Raji (cell line): ENCODE measurements around the gene NPAS2.

ENCODE experiments used
- POLR2A ChIP-seq: IDR thresholded peaks from 2 replicates; pipeline ENCODE4 v1.6.1; 2011; ENCODE audit warnings: low read depth, low read length, control low read depth; ENCODE audit not compliant: insufficient read depth

Gene NPAS2

DNA sequence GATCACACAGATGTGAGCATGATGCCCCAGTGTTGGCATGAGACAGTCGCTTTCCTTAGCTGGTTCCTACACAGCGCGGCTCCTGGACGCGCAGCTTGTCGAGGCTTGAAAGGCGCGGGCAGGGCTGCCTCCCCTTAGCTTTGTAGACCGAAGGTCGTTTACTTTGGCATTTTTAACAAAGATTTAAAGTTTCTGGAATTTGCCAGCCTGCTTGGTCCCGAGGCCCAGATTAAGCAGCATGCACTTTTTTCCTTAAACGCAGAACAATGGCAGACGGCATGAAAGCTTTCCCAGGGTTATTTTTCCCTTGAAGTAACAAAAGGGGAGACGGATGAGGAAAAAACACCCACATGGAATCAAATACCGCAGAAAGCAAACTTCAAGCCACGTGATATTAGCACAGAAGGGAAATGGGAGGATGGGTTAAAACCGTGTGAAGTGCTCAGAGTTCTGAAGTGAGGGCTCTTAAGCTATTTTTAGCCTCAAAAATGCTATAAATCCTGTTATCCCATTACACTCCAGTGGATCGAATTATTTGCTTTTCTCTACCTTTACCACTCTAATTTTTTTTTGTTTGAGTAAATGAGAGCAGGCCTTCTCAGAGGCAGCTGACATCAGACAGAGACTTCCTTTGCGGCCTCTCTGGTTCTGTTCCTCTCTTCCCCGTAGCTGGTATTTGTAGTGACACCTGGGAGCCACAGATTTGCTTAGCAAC, 55.7 kb downstream of the NPAS2 start:
- no peak for TF ChIP-seq POLR2A

DNA sequence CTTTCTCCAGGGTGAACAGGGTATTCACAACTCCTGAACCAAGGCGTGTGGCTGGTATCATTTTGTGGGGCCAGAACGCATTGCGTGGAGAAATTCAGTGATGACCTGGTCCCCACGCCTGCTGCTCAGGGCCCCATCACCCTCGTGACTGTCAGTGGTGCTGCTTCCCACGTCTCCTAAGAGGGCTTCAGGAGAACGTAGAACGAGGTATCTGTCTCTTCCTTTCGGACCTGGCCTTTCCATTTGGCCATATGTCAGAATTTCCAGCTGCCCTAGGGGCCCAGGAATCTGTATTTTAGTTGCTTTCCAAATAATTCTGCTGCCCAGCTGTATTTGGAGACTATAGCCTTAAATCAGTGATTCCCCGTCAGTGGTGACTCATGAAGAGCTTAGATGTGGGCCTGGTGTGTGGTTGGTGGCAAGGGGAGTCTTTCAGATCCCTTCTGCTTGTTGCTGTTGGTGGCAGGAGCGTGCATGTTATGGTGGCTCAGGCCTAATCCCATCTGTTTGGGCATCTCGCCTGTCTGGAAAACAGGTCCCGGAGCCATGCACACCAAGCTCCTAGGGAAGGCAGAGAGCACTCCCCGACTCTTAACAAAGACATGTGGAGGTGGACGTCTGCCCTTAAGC, 56.4 kb downstream of the NPAS2 start:
- TF ChIP-seq POLR2A: no peak

DNA sequence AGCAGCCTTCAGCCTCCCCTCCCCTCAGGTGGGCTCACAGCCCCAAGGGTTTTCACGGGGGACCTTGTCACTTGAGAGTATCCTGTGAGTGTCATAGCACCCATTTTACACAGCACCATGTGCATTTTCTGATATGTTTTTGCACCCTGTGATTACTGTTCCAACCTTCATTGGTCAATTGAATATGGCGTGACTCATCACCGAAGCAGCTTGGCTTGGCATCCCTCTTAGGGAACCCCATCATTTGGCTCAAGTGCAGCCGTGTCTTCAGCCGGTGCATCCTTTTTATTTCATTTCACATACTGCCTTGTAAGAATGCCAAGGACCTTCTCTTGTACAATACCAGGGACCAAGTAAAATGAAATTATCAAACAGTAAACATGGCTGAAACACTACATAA, 57.6 kb downstream of the NPAS2 start:
- no peak for TF ChIP-seq POLR2A

DNA sequence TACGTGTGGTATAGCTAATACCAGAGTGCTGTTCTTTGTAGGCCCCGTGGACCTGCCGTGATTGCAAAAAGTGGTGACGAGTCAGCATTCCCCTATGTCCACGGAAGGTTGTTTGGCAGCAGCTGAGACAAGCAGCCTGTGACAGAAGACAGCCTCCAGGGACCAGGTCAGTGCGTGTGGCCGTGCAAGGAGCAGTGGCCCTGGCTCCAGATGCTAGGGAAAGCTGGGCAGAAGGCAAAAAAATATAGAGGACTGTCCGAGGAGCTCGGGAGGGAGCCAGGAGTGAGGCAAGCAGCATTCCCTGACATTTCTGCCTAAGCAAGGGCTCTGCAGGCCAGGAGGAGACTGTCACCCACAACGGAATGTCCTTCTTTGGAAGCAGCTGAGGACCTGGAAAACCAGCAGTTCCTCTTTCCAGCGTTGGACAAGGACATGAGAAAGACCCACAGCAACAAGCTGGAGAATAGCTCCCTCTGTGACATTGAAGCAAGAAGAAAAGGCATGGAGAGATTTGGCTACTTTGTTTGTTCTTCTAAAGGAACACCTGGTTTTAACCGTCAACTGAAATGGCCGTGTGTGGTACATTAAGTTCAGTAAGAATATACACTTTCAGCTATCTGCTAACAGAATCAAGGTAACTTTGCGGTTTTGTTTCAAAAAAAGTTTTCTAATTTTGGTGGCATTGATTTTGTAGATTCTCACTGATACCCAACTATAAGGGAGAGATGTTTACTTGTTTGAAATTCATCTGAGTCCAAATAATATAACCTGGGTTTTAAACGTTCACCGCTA, 58.3 kb downstream of the NPAS2 start:
- no peak for TF ChIP-seq POLR2A

DNA sequence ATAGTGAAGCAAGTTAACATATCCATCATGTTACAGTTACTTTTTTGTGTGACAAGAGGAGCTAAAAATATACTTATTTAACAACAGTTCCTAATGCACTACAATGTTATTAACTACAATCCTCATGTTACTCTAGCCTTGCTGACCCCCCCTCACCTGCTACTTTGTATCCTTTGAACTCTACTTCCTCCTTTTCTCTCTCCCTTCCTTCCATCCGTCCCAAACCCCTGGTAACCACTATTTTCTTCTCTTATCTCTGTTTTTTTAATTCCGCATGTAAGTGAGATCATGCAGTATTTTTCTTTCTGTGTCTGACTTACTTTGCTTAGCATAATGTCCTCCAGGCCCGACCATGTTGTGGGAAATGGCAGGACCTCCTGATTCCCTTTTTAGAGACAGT, 59.4 kb downstream of the NPAS2 start:
- TF ChIP-seq POLR2A: no peak

DNA sequence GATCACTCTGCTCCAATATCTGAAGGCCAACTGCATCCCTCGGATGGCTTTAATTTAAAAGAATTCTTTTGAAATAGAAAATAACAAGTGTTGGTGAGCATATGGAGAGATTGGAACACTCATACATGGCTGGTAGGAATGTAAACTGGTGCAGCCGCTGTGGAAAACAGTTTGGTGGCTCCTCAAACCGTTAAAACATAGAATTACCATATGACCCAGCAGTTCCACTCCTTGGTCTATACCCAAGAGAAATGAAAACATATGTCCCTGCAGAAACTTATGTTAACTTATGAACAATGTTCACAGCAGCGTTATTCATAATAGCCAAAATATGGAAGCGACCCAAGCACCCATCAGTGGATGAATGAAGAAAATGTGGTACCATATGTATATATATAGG, 60.1 kb downstream of the NPAS2 start:
- no peak for TF ChIP-seq POLR2A

DNA sequence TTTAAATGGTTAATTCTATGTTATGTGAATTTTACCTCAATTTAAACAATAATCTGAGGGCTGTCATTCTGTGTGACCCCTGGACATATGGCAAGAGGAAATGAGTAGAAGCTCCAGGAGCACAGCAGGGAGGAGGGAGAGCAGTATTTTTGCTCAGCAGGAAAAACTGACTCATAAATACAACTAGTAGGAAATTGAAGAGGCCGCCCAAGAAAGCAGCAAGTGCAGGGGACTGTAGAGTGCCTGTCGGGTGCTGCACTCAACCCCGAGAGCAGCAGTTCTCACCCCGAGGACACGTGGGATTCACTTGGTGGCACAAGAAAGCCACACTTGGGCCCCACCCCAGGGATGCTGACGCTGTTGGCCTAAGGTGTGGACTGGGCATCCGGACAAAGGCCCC, 60.8 kb downstream of the NPAS2 start:
- no peak for TF ChIP-seq POLR2A

DNA sequence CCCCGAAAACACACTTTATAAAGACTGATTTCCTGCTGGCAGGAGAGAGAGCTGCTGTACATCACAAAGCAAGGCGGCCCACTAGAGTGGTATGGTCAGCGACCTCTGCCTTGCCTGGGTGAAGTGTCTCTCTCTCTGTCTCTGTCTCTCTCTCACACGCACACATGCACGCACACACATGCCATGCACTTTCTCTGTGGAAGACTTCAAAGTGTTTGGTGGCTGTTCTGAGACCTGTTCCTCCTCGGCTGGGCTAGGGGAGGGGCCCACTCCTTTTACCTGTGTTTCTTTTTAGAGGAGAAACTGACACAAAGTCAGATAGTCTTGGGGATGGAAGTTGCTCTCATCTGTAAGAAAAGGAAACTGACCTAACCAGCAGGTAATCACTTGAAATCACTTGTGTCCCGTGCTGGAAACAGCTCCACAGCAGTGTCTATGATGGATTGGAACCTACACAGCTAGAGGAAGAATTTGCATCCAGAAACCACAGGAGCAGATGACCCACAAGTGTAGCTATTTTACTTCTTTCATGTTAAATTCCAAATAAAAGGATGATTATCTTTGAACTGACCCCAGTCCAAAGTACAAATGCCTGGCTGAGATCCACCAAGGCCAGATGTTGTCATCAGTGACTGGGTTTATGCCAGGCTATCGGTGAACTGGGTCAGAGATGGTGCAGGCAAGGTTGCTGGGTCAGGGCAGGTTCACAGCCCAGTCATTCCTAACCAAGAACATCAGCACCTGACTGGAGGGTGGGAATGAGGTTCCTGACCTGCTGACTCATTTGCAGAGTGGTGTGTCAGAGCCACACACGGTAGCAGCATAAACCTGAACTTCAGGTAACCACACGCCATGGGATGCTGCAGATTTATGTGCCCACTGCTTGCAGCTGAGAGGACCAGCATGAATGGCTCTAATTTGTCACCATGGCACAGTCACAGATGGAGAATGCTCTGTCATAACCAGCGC, 63.0 kb downstream of the NPAS2 start:
- no peak for TF ChIP-seq POLR2A

DNA sequence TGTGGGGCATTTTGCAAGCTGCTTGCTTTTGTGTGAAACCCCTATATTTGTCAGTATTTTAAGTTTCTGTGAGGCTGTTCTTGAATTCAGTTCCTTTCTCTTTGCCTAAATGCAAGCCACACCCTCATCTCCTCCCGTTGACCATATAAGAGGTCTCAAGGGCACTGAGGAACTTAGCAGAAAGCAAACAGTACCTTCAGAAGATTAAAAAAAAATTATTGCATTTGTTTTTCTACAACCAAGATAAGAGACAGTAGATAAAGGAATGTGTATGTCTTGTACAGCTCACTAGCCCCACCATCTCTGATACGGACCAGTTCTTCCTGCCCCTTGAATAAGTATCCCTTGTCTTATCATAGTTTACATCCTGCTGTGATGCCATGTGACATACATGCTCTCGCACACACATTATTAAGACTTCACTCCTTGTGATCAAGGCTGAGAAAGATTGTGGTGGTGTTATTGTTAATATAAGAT, 64.2 kb downstream of the NPAS2 start:
- no peak for TF ChIP-seq POLR2A

DNA sequence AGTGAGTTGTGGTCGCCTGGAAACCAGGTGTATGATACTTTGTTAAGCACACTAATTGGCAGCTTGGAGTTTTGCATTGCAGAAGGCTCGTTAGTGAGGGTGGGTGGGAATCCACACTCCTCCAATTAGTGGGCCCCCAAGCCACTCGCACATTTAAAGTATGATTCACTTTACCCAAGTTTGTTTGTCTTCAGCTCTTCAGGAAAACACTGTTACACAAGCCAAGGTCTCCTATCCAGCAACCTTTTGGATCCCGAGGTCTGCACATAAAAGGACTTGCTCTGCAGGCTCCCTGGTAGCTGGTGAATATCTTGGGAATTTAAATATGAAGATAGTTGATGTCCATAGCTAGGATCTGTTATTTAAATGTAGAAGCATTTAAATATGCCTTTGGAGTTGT, 66.1 kb downstream of the NPAS2 start:
- TF ChIP-seq POLR2A: no peak

DNA sequence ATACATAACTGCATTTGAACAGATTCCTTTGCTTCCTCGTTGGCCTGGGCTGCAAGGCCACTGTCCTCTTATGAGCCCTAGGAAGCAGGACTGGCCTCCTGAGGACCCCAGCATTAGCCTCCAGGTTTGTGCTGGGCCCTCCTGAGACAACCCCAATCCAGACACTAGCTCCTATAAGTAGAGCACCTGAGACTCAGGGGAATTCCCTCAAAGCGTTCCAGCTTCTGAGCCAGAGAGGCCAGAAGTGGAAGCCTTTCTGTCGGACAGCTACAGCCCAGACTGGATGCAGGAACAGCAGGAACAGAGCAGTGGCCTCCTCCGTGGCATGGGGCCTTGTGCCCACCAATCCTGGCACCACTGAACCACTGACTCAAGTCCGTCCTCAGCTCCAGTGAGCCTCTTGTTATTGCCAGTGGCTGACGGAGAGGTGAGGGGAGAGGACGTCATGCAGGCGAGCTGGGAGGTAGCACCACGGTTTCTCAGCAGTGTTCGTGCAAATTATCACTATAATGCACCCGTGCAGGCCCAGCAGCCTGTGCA, 67.2 kb downstream of the NPAS2 start:
- no peak for TF ChIP-seq POLR2A

DNA sequence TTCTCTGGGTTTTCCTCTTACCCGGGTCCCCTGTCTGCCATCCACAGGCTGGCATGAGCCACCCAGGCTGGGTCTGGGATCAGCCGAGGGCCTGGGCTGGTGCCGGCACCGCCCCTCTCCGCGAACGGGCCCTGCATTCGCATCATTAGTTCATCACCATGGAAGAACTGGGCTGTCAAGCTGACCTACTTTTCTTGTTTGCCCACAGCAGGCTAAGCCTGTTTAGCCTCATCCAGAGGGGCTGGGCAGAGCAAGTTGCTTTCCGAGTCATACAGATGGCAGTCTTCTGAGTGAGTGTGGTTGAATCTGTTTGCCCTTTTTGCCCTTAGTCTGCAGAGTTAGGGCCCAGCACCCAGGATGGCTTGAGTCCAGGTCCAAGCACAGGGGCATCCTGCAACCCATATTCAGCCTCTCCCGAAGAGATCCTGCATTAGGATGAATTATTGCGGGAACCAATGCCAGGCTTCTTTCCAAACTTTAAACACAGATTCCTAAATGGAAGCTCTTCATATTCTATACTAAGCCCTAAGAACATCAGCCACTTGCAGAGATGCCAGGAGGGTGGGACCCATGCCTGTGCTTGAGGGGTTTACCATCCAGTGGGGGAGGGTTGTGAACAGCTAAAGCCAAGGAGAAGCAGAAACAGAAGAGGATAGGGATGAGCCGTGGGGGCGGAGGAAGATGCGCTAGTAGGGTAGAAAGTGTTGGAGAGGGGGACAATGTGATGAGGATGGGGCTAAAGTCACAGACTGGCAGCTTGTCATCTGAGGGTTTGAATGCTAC, 68.0 kb downstream of the NPAS2 start:
- TF ChIP-seq POLR2A: no peak

DNA sequence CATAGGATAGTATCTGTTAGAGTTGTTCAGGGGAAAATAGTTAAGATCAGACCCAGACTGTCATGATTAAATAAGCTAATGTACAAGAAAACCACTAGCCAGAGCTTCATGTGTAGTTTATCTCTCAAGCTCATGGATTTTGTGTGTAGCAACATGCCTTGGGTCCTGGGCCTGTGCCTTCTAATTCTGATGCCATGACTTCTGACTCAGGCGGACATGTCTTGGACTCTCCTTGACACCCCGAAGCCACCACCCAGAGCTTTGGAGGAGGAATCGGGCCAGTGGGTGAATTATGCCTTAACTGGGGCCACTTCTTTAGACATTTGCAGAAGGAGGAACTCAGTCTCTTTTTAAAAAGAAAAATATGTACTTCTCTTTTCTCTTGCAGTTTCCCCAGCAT, 68.7 kb downstream of the NPAS2 start:
- TF ChIP-seq POLR2A: no peak

DNA sequence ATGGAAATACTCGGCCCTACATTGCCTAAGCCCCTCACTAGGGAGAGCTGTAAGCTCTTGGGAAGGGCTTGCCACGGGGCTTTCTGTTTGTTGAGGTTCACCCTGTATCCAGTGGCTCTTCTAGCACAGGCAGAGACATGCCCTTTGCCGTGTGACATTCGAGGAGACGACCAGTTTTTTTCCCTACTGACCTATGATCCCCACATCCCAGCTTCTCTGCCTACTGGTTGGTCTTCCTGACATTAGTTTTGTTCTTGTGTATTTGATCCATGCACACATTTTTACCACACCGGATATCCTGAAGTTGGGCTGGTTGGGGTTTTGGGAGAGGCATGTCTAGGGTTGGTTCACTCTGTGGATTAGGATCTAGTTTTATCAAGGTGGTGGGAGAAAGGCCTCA, 69.3 kb downstream of the NPAS2 start:
- TF ChIP-seq POLR2A: no peak
